ENCODE measurements around the gene TPRX1.

- TF ChIP-seq POLR2A (IDR thresholded peaks at IDR 0.05) (no peak), CTCF (IDR thresholded peaks at IDR 0.05) (no peak)
Observed at GRCh38 chr19:47839411-47839810, 35.1 kb upstream of the TPRX1 start.

All from thyroid gland (tissue), 4 donors.